HepG2 (cell line): ENCODE results near the gene NDST1. TPM values are rescaled to one million over a fixed set of nuclear protein-coding genes. Genes with fewer than 3 reads are reported as not detected.
A peak's percentile ranks its signal among the peaks of the same experiment; 100 is the strongest.

Experiments
- AFF4 ChIP-seq: sonication (generic); formaldehyde crosslinking; IDR thresholded peaks from 2 replicates; pipeline ENCODE4 v1.4.0; 2020; ENCODE audit warnings: missing genetic modification reagents
- ATF5 ChIP-seq: sonication (generic); formaldehyde crosslinking; IDR thresholded peaks from 2 replicates; pipeline ENCODE4 v1.4.0; 2020; ENCODE audit warnings: mild to moderate bottlenecking, low read depth, missing genetic modification reagents
- ELF1 ChIP-seq: sonication (generic); formaldehyde crosslinking; IDR thresholded peaks from 2 replicates; pipeline ENCODE4 v1.4.0; 2020; ENCODE audit warnings: missing genetic modification reagents
- HIVEP1 ChIP-seq: sonication (generic); formaldehyde crosslinking; IDR thresholded peaks from 2 replicates; pipeline ENCODE4 v1.4.0; 2020; ENCODE audit warnings: mild to moderate bottlenecking, missing genetic modification reagents
- KIAA2018 ChIP-seq: sonication (generic); formaldehyde crosslinking; IDR thresholded peaks from 2 replicates; pipeline ENCODE4 v1.5.0; 2020; ENCODE audit warnings: mild to moderate bottlenecking, missing genetic modification reagents, borderline replicate concordance
- KMT2A ChIP-seq: sonication (generic); formaldehyde crosslinking; IDR thresholded peaks from 2 replicates; pipeline ENCODE4 v1.4.0; 2020; ENCODE audit warnings: missing genetic modification reagents
- MEIS2 ChIP-seq: sonication (generic); formaldehyde crosslinking; IDR thresholded peaks from 2 replicates; pipeline ENCODE4 v1.9.0; 2021; ENCODE audit warnings: mild to moderate bottlenecking, missing genetic modification reagents
- SYNCRIP ChIP-seq: fragments of 200-400 bp; formaldehyde crosslinking; IDR thresholded peaks from 2 replicates; pipeline ENCODE4 v1.6.1; 2018; ENCODE audit warnings: mild to moderate bottlenecking, low read depth, low read length; ENCODE audit not compliant: insufficient read depth
- ZNF383 ChIP-seq: sonication (generic); formaldehyde crosslinking; IDR thresholded peaks from 2 replicates; pipeline ENCODE4 v1.4.0; 2020; ENCODE audit warnings: missing genetic modification reagents, mild to moderate bottlenecking, borderline replicate concordance
- ZNF792 ChIP-seq: IDR thresholded peaks from 2 replicates; pipeline ENCODE4 v1.6.1; 2016
- ZSCAN25 ChIP-seq: sonication (generic); formaldehyde crosslinking; IDR thresholded peaks from 2 replicates; pipeline ENCODE4 v1.8.0; 2022; ENCODE audit warnings: mild to moderate bottlenecking, missing genetic modification reagents
- polyA plus RNA-seq, 8 experiments: library from polyadenylated mRNA; depleted of rRNA in 3 of 8; stranded (reverse) in 7 of 8; unstranded in 1 of 8; fragments of >200 nt; fragmentation: Illumina TruSeq in 4 of 8; extraction: Trizol in 4 of 8; gene quantifications; 2 replicates each; pipeline versions ENCODE4 v1.2.1 to v1.2.3, GENCODE V29; 2011 to 2016; ENCODE audit warnings: low read depth in 4 of 8, missing spikeins in 1 of 8, mixed read lengths in 1 of 8; ENCODE audit not compliant: insufficient read depth in 1 of 8
- total RNA-seq, 5 experiments: library from RNA; depleted of rRNA; stranded (reverse); fragments of >200 nt; fragmentation: Illumina TruSeq; extraction: Trizol; gene quantifications; 2 replicates each; pipeline ENCODE4 v1.2.3, GENCODE V29; 2016; ENCODE audit warnings: low read depth in 1 of 5
- TF ChIP-seq, protein P1 (sequence below): sonication (generic); formaldehyde crosslinking; IDR thresholded peaks from 2 replicates; pipeline ENCODE4 v1.9.0; 2021; ENCODE audit warnings: missing genetic modification reagents, mild to moderate bottlenecking, borderline replicate concordance

The NDST1 gene
- total and polyA plus RNA-seq, 2 of the 13 experiments (the other 11 are each of a cell fraction or from before 2014, with no cell fraction given), result 23.8 to 26.2 TPM

GRCh38 chr5:150517272-150518152, 9.6 kb downstream of the NDST1 start (continued):
- no peak for TF ChIP-seq KIAA2018 (CRISPR knock-in tag)
- TF ChIP-seq, protein P1, sequence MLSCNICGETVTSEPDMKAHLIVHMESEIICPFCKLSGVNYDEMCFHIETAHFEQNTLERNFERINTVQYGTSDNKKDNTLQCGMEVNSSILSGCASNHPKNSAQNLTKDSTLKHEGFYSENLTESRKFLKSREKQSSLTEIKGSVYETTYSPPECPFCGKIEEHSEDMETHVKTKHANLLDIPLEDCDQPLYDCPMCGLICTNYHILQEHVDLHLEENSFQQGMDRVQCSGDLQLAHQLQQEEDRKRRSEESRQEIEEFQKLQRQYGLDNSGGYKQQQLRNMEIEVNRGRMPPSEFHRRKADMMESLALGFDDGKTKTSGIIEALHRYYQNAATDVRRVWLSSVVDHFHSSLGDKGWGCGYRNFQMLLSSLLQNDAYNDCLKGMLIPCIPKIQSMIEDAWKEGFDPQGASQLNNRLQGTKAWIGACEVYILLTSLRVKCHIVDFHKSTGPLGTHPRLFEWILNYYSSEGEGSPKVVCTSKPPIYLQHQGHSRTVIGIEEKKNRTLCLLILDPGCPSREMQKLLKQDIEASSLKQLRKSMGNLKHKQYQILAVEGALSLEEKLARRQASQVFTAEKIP (CRISPR knock-in tag), result no peak
- no peak for TF ChIP-seq ZNF383 (CRISPR knock-in tag)
- no peak for TF ChIP-seq ELF1 (CRISPR knock-in tag)
- no peak for TF ChIP-seq ATF5 (CRISPR knock-in tag)
- TF ChIP-seq ZNF792, result peak; percentile 51; the same call in 1 of the 2 replicates
- no peak for TF ChIP-seq HIVEP1 (CRISPR knock-in tag)
- 0 out of 2 replicates have a peak, but pooled peaks have one; percentile 45 for TF ChIP-seq MEIS2 (CRISPR knock-in tag)
- TF ChIP-seq SYNCRIP, result no peak
- TF ChIP-seq KMT2A (CRISPR knock-in tag), result no peak
- TF ChIP-seq AFF4 (CRISPR knock-in tag), result no peak
- TF ChIP-seq ZSCAN25 (CRISPR knock-in tag), result peak; percentile 38; the same call in 1 of the 2 replicates
